ENCODE data around the gene COX4I2.

COX4I2 gene

DNA sequence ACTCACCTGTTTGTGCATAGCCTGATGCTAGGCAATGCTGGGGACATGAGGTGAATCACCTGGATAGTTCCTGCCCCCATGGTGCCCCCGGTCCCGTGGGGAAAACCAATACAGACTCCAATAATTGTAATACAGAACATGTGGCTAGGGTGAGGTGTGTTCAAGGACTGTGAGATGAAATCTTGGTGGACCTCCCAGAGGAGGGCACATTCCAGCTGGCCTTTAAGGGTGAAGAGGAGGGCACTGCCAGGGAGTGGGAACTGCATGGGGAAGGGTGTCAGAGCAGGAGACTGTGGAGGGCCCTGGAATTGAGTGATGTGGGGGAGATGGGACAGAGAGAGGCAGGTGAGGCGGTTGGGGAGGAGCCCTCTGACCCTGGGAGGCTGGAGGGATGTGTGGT, 2.5 kb downstream of the COX4I2 start:
- Histone ChIP-seq H3K9ac (ENCODE audit: low read length) (no peak overlapping the region), H3K4me3 (ENCODE audit: low read length) (no peak overlapping the region), H2AFZ (ENCODE audit: low read length) (no peak overlapping the region), H4K20me1 (ENCODE audit: insufficient read depth, low read length) (no peaks in the 10 kb centered on the region), H3K36me3 (replicated peaks; ENCODE audit: insufficient read depth, low read length) (no peaks in the 10 kb centered on the region), H3K4me1 (ENCODE audit: low read length) (no peaks in the 10 kb centered on the region), H3K4me2 (ENCODE audit: low read depth, low read length) (no peak overlapping the region), H3F3A (ENCODE audit: insufficient read depth, low read length) (no peaks in the 10 kb centered on the region), H3K27ac (ENCODE audit: low read length) (no peak overlapping the region), H3K79me2 (ENCODE audit: low read length) (no peaks in the 10 kb centered on the region), H3K9me3 (replicated peaks; ENCODE audit: insufficient read depth, low read length) (no peaks in the 10 kb centered on the region), H3K9me2 (replicated peaks; ENCODE audit: insufficient read depth, low read length) (no peaks in the 10 kb centered on the region), H3K27me3 (replicated peaks; ENCODE audit: insufficient read depth, low read length) (no peaks in the 10 kb centered on the region)
- no peak for DNase-seq
- TF ChIP-seq, protein P1, sequence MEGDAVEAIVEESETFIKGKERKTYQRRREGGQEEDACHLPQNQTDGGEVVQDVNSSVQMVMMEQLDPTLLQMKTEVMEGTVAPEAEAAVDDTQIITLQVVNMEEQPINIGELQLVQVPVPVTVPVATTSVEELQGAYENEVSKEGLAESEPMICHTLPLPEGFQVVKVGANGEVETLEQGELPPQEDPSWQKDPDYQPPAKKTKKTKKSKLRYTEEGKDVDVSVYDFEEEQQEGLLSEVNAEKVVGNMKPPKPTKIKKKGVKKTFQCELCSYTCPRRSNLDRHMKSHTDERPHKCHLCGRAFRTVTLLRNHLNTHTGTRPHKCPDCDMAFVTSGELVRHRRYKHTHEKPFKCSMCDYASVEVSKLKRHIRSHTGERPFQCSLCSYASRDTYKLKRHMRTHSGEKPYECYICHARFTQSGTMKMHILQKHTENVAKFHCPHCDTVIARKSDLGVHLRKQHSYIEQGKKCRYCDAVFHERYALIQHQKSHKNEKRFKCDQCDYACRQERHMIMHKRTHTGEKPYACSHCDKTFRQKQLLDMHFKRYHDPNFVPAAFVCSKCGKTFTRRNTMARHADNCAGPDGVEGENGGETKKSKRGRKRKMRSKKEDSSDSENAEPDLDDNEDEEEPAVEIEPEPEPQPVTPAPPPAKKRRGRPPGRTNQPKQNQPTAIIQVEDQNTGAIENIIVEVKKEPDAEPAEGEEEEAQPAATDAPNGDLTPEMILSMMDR (IDR thresholded peaks at IDR 0.05; ENCODE audit: low read length), result no peak
- TF ChIP-seq EZH2 (optimal IDR thresholded peaks at IDR 0.05; ENCODE audit: low read depth, low read length), result no peak
- TF ChIP-seq EZH2phosphoT487 (IDR thresholded peaks at IDR 0.05; ENCODE audit: low read length), result no peak

- no peak overlapping the region for H3K4me3 ChIP-seq (ENCODE audit: low read length)
- DNase-seq, result no peak
These were observed 3.7 kb downstream of the COX4I2 start for GRCh38 chr20:31641391-31641790.

GRCh38 chr20:31642837-31643236, 5.1 kb downstream of the COX4I2 start:
- Histone ChIP-seq H3K9me2 (replicated peaks; ENCODE audit: insufficient read depth, low read length) (no peaks in the 10 kb centered on the region), H2AFZ (ENCODE audit: low read length) (no peak overlapping the region), H3K9me3 (replicated peaks; ENCODE audit: insufficient read depth, low read length) (no peaks in the 10 kb centered on the region), H3K4me2 (ENCODE audit: low read depth, low read length) (no peak overlapping the region), H3K4me3 (ENCODE audit: low read length) (no peak overlapping the region), H3K9ac (ENCODE audit: low read length) (no peak overlapping the region), H3K4me1 (ENCODE audit: low read length) (no peaks in the 10 kb centered on the region), H3K79me2 (ENCODE audit: low read length) (no peaks in the 10 kb centered on the region), H3K27me3 (replicated peaks; ENCODE audit: insufficient read depth, low read length) (no peaks in the 10 kb centered on the region), H3K36me3 (replicated peaks; ENCODE audit: insufficient read depth, low read length) (no peaks in the 10 kb centered on the region), H4K20me1 (ENCODE audit: insufficient read depth, low read length) (no peaks in the 10 kb centered on the region), H3F3A (ENCODE audit: insufficient read depth, low read length) (no peaks in the 10 kb centered on the region), H3K27ac (ENCODE audit: low read length) (no peak overlapping the region)
- TF ChIP-seq, protein P1 (IDR thresholded peaks at IDR 0.05; ENCODE audit: low read length), result no peak
- no peak for TF ChIP-seq EZH2phosphoT487 (IDR thresholded peaks at IDR 0.05; ENCODE audit: low read length)
- TF ChIP-seq EZH2 (optimal IDR thresholded peaks at IDR 0.05; ENCODE audit: low read depth, low read length), result no peak
- DNase-seq, result no peak

More at GRCh38 chr20:31641391-31641790, 3.7 kb downstream of the COX4I2 start:
- Histone ChIP-seq H4K20me1 (ENCODE audit: insufficient read depth, low read length) (no peaks in the 10 kb centered on the region), H2AFZ (ENCODE audit: low read length) (no peak overlapping the region), H3F3A (ENCODE audit: insufficient read depth, low read length) (no peaks in the 10 kb centered on the region), H3K9me2 (replicated peaks; ENCODE audit: insufficient read depth, low read length) (no peaks in the 10 kb centered on the region), H3K4me2 (ENCODE audit: low read depth, low read length) (no peak overlapping the region), H3K79me2 (ENCODE audit: low read length) (no peaks in the 10 kb centered on the region), H3K36me3 (replicated peaks; ENCODE audit: insufficient read depth, low read length) (no peaks in the 10 kb centered on the region), H3K27me3 (replicated peaks; ENCODE audit: insufficient read depth, low read length) (no peaks in the 10 kb centered on the region), H3K9ac (ENCODE audit: low read length) (no peak overlapping the region), H3K27ac (ENCODE audit: low read length) (no peak overlapping the region), H3K9me3 (replicated peaks; ENCODE audit: insufficient read depth, low read length) (no peaks in the 10 kb centered on the region), H3K4me1 (ENCODE audit: low read length) (no peaks in the 10 kb centered on the region)
- TF ChIP-seq, protein P1 (IDR thresholded peaks at IDR 0.05; ENCODE audit: low read length), result no peak
- no peak for TF ChIP-seq EZH2phosphoT487 (IDR thresholded peaks at IDR 0.05; ENCODE audit: low read length)

All from MM.1S (cell line).